PFSK-1 (cell line): ENCODE results near the gene PTPN22.

ENCODE experiments used
- POLR2AphosphoS5 ChIP-seq: IDR thresholded peaks from 2 replicates; pipeline ENCODE4 v1.6.1; 2012; ENCODE audit warnings: low read depth, mild to moderate bottlenecking, control low read depth, low read length, moderate library complexity
- TF ChIP-seq, protein P1 (sequence below), 2 experiments: IDR thresholded peaks; 2 replicates each; pipeline versions ENCODE4 v1.6.1 to v1.8.0; 2011 to 2012; ENCODE audit warnings: low read depth in 2 of 2, low read length in 2 of 2, control low read depth in 1 of 2, inconsistent platforms in 1 of 2, mild to moderate bottlenecking in 1 of 2, moderate library complexity in 1 of 2; ENCODE audit not compliant: insufficient read depth in 1 of 2

DNA sequence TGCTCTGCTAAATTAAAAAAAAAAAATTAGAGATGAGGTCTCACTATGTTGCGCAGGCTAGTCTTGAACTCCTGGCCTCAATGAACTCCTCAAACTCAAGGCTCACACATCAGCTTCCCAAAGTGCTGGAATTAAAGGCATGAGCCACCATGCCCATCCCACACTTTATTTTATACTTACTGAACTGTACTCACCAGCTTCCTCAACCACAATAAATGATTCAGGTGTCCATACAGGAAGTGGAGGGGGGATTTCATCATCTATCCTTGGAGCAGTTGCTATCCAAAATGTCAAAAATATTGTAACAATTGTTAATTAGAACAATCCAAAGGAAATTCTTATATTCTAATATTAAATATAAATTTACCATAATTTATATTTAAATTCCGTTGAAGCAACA, 36.8 kb downstream of the PTPN22 start:
- TF ChIP-seq, protein P1, sequence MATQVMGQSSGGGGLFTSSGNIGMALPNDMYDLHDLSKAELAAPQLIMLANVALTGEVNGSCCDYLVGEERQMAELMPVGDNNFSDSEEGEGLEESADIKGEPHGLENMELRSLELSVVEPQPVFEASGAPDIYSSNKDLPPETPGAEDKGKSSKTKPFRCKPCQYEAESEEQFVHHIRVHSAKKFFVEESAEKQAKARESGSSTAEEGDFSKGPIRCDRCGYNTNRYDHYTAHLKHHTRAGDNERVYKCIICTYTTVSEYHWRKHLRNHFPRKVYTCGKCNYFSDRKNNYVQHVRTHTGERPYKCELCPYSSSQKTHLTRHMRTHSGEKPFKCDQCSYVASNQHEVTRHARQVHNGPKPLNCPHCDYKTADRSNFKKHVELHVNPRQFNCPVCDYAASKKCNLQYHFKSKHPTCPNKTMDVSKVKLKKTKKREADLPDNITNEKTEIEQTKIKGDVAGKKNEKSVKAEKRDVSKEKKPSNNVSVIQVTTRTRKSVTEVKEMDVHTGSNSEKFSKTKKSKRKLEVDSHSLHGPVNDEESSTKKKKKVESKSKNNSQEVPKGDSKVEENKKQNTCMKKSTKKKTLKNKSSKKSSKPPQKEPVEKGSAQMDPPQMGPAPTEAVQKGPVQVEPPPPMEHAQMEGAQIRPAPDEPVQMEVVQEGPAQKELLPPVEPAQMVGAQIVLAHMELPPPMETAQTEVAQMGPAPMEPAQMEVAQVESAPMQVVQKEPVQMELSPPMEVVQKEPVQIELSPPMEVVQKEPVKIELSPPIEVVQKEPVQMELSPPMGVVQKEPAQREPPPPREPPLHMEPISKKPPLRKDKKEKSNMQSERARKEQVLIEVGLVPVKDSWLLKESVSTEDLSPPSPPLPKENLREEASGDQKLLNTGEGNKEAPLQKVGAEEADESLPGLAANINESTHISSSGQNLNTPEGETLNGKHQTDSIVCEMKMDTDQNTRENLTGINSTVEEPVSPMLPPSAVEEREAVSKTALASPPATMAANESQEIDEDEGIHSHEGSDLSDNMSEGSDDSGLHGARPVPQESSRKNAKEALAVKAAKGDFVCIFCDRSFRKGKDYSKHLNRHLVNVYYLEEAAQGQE (IDR thresholded peaks at IDR 0.05; ENCODE audit: insufficient read depth in 1 of 2, low read depth in 2 of 2, low read length in 2 of 2): no peak
- no peak for TF ChIP-seq POLR2AphosphoS5
